ENCODE results near the gene PRKG1. TPM values are rescaled to one million over a fixed set of nuclear protein-coding genes. Genes with fewer than 3 reads are reported as not detected.

Gene PRKG1
- total RNA-seq, 4 donors from 2014 or later: 1.2 to 6.5 (median 2.7) TPM

DNA sequence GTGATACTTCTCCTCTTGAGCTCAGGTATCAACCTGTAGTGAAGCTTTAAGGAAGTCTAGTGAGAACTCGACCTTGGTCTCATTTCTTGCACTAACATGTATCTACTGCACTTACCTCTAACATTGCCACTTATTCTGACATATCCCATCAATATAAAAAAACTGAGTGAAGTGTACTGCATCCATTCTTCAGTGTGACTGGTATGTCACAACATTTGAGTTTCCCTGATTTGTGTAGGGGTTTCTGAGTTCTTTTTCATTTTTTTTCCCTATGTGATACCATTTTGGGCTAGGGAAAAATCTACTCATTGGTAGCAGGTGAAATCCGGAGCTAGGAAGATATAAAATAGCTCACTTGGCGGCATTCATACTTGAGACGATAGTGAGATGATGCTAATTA is 274.3 kb downstream of the PRKG1 start:
- WGBS: 94% methylated on average over 4 of the region's 4 CpGs
- TF ChIP-seq POLR2AphosphoS5 (IDR thresholded peaks at IDR 0.05): no peak
- no peak for TF ChIP-seq EP300 (IDR thresholded peaks at IDR 0.05)
- TF ChIP-seq POLR2A (IDR thresholded peaks at IDR 0.05): no peak
- TF ChIP-seq, protein P1, sequence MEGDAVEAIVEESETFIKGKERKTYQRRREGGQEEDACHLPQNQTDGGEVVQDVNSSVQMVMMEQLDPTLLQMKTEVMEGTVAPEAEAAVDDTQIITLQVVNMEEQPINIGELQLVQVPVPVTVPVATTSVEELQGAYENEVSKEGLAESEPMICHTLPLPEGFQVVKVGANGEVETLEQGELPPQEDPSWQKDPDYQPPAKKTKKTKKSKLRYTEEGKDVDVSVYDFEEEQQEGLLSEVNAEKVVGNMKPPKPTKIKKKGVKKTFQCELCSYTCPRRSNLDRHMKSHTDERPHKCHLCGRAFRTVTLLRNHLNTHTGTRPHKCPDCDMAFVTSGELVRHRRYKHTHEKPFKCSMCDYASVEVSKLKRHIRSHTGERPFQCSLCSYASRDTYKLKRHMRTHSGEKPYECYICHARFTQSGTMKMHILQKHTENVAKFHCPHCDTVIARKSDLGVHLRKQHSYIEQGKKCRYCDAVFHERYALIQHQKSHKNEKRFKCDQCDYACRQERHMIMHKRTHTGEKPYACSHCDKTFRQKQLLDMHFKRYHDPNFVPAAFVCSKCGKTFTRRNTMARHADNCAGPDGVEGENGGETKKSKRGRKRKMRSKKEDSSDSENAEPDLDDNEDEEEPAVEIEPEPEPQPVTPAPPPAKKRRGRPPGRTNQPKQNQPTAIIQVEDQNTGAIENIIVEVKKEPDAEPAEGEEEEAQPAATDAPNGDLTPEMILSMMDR (IDR thresholded peaks at IDR 0.05): no peak
- no peaks in the 10 kb centered on the region for H3K4me1 ChIP-seq
- H3K36me3 ChIP-seq: no peaks in the 10 kb centered on the region
- H3K27me3 ChIP-seq: no peaks in the 10 kb centered on the region
- no peak overlapping the region for H3K27ac ChIP-seq
- no peak overlapping the region for H3K4me3 ChIP-seq
- no peaks in the 10 kb centered on the region for H3K9me3 ChIP-seq
- DNase-seq (ENCODE audit: low spot score in 2 of 2): no peak

DNA sequence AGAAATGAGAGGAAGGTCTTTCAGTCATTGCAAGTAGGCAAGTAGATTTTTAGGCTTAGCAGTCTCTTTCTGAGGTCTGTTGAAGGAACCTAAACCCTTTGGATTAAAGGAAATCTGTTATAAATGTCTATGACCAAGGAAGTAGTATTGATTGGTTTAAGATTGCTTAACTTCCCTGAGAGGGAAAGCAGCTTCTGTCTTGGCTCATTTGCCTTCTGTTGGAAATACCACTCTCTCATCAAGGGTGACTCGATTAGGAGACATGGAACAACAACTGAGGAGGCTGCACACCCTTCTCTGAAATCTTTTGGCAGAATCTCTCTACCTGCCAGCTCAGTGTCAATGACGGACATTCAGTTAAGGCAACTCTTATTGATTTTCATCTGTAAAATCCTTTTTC is 282.9 kb downstream of the PRKG1 start:
- no peak for DNase-seq (ENCODE audit: low spot score in 2 of 2)
- H3K27me3 ChIP-seq: no peaks in the 10 kb centered on the region

DNA sequence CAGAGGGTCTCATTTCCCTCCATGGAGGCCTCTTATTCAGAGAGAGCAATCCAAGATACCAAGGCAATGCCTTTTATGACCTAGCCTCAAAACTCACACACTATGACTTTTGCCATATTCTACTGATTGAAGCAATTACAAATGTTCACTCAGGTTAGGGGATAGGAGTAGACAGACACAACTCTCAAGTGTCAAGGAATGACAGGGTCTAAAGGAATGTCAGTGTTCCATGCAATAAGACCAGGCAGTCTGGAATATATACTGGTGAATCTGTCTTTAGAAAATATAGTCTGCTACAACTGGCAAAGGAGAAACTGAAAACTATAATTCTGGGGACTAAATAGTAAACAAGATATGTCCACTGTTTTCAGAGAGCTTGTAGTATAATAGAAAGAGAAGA is 283.9 kb downstream of the PRKG1 start:
- no peak overlapping the region for H3K27ac ChIP-seq
- DNase-seq (ENCODE audit: low spot score in 2 of 2): no peak
- TF ChIP-seq POLR2A (IDR thresholded peaks at IDR 0.05): no peak
- TF ChIP-seq POLR2AphosphoS5 (IDR thresholded peaks at IDR 0.05): no peak
- no peaks in the 10 kb centered on the region for H3K27me3 ChIP-seq
- no peaks in the 10 kb centered on the region for H3K9me3 ChIP-seq
- no peaks in the 10 kb centered on the region for H3K4me1 ChIP-seq
- no peak overlapping the region for H3K4me3 ChIP-seq
- H3K36me3 ChIP-seq: no peaks in the 10 kb centered on the region

More for the DNA sequence above, 282.9 kb downstream of the PRKG1 start:
- Histone ChIP-seq H3K9me3 (no peaks in the 10 kb centered on the region), H3K36me3 (no peaks in the 10 kb centered on the region), H3K27ac (no peak overlapping the region), H3K4me1 (no peaks in the 10 kb centered on the region), H3K4me3 (no peak overlapping the region)
- 88% methylated on average over 2 of the region's 2 CpGs for WGBS
- TF ChIP-seq, protein P1 (IDR thresholded peaks at IDR 0.05): no peak
- TF ChIP-seq POLR2A (IDR thresholded peaks at IDR 0.05) (no peak), POLR2AphosphoS5 (IDR thresholded peaks at IDR 0.05) (no peak), EP300 (IDR thresholded peaks at IDR 0.05) (no peak)

DNA sequence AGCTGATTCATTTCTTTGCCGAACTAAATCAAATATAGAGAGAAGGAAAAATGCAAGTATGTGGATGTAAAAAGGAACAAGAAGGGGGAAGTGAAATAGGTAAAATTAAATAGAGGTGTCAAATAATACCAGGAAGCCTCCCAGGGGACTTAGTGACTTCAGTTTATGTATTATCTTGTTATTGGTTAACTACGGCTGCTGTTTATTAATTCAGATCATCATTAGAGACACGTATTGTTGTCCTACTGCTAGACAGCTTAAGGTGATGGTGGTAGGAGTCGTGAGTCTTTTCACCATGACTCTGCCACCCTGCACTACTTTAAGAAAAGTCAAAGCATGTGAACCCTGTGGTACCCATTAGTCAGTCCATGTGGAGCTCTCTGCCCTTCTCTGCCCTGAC is 289.1 kb downstream of the PRKG1 start:
- Histone ChIP-seq H3K36me3 (no peaks in the 10 kb centered on the region), H3K4me1 (no peaks in the 10 kb centered on the region), H3K27me3 (no peaks in the 10 kb centered on the region), H3K4me3 (no peak overlapping the region), H3K9me3 (no peaks in the 10 kb centered on the region), H3K27ac (no peak overlapping the region)
- TF ChIP-seq EP300 (IDR thresholded peaks at IDR 0.05): no peak
- no peak for TF ChIP-seq POLR2A (IDR thresholded peaks at IDR 0.05)
- TF ChIP-seq, protein P1 (IDR thresholded peaks at IDR 0.05): no peak
- no peak for TF ChIP-seq POLR2AphosphoS5 (IDR thresholded peaks at IDR 0.05)
- no peak for DNase-seq (ENCODE audit: low spot score in 2 of 2)
- 96% methylated on average over 4 of the region's 4 CpGs for WGBS

DNA sequence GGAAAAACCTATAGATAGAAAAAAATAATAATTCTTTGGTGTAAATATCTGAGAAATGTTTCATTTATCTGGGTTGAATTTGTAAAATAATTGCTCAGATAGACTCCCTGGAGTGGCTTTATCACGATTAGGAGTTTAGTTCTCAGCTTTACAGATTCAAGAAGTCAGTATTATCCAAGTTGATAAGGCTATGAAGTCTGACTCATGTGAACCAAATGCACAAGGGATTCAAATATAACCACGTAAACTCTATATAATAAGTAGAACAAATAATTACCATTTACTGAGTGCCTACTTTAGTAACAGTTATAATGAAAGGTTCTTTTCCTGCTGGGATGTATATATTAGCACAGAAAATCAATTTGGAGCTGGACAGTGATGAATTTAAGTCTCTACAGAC is 290.4 kb downstream of the PRKG1 start:
- Histone ChIP-seq H3K9me3 (no peaks in the 10 kb centered on the region), H3K27ac (no peak overlapping the region), H3K4me1 (no peaks in the 10 kb centered on the region), H3K27me3 (no peaks in the 10 kb centered on the region), H3K4me3 (no peak overlapping the region), H3K36me3 (no peaks in the 10 kb centered on the region)
- TF ChIP-seq POLR2A (IDR thresholded peaks at IDR 0.05) (no peak), EP300 (IDR thresholded peaks at IDR 0.05) (no peak), POLR2AphosphoS5 (IDR thresholded peaks at IDR 0.05) (no peak)
- TF ChIP-seq, protein P1 (IDR thresholded peaks at IDR 0.05): no peak
- no peak for DNase-seq (ENCODE audit: low spot score in 2 of 2)
- 73% methylated on average over 2 of the region's 2 CpGs for WGBS

DNA sequence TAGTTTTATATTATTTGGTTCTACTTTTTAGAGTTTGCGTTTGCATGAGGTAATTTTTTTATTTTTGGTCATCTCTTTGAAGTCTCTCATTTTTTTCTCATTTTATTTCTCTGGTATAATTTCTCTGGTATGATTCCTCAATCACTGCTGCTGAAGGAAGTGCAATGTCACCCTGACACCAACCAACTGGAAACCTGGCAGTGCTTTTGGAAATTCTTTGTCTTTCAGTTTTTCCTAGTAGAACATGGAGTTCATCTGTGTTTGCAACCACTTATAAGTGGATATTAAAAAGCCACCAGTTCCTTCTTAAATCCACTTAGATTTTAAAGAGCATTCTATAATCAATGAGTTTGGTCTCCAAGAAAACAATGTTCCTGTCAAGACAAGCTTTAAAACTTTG is 291.8 kb downstream of the PRKG1 start:
- 58% methylated on average over 1 of the region's 1 CpG for WGBS
- no peaks in the 10 kb centered on the region for H3K36me3 ChIP-seq
- no peaks in the 10 kb centered on the region for H3K27me3 ChIP-seq
- no peak overlapping the region for H3K4me3 ChIP-seq
- no peak for DNase-seq (ENCODE audit: low spot score in 2 of 2)
- TF ChIP-seq POLR2AphosphoS5 (IDR thresholded peaks at IDR 0.05) (no peak), EP300 (IDR thresholded peaks at IDR 0.05) (no peak), POLR2A (IDR thresholded peaks at IDR 0.05) (no peak)
- TF ChIP-seq, protein P1 (IDR thresholded peaks at IDR 0.05): no peak
- no peaks in the 10 kb centered on the region for H3K4me1 ChIP-seq
- H3K27ac ChIP-seq: no peak overlapping the region
- no peaks in the 10 kb centered on the region for H3K9me3 ChIP-seq
